ENCODE data around the gene STK26. TPM values are rescaled to one million over a fixed set of nuclear protein-coding genes. Genes with fewer than 3 reads are reported as not detected.
A peak's percentile ranks its signal among the peaks of the same experiment; 100 is the strongest.
"Not testable (repeated sequence)": the region's sequence is repeated elsewhere in the genome, so short reads cannot be mapped to it uniquely, and the experiment has no call there.

The STK26 gene
- total RNA-seq, 1 donor from 2014 or later = 10.6 TPM

GRCh38 chrX:132088864-132089263 is 65.8 kb downstream of the STK26 start:
- no peak overlapping the region for H3K27ac ChIP-seq

GRCh38 chrX:132090403-132091159 is 67.5 kb downstream of the STK26 start:
- intact Hi-C loops (cut with DNase I) = no loop called here
- DNase-seq (no peak), ATAC-seq (no peak)
- no peaks in the 10 kb centered on the region for H3K27me3 ChIP-seq (ENCODE audit: low read depth)
- no peak overlapping the region for H3K4me3 ChIP-seq
- H3K36me3 ChIP-seq = no peaks in the 10 kb centered on the region
- no peaks in the 10 kb centered on the region for H3K9me3 ChIP-seq
- no peaks in the 10 kb centered on the region for H3K4me1 ChIP-seq
- H3K27ac ChIP-seq = no peak overlapping the region
- no peak for TF ChIP-seq CTCF (IDR thresholded peaks at IDR 0.05)

More at GRCh38 chrX:132088864-132089263, 65.8 kb downstream of the STK26 start:
- H3K4me3 ChIP-seq = no peak overlapping the region
- DNase-seq (no peak), ATAC-seq (no peak)
- no peak for TF ChIP-seq CTCF (IDR thresholded peaks at IDR 0.05)
- intact Hi-C loops (cut with DNase I) = no loop called here
- no peaks in the 10 kb centered on the region for H3K9me3 ChIP-seq
- H3K4me1 ChIP-seq = no peaks in the 10 kb centered on the region
- H3K36me3 ChIP-seq = no peaks in the 10 kb centered on the region
- no peaks in the 10 kb centered on the region for H3K27me3 ChIP-seq (ENCODE audit: low read depth)

- Histone ChIP-seq H3K4me1 (no peaks in the 10 kb centered on the region), H3K36me3 (no peaks in the 10 kb centered on the region), H3K9me3 (no peaks in the 10 kb centered on the region), H3K4me3 (no peak overlapping the region), H3K27me3 (ENCODE audit: low read depth) (no peaks in the 10 kb centered on the region), H3K27ac (no peak overlapping the region)
- ATAC-seq (peak; percentile 72 to 77), DNase-seq (peak; percentile 41)
- intact Hi-C loops (cut with DNase I) = no loop called here
- TF ChIP-seq CTCF (IDR thresholded peaks at IDR 0.05) = peak; percentile 74
Measured at GRCh38 chrX:132092439-132093065, 69.5 kb downstream of the STK26 start.

GRCh38 chrX:132093239-132093860 is 70.2 kb downstream of the STK26 start:
- ATAC-seq = no peak

GRCh38 chrX:132094164-132094563 is 71.1 kb downstream of the STK26 start:
- H3K27me3 ChIP-seq (ENCODE audit: low read depth) = no peaks in the 10 kb centered on the region
- intact Hi-C loops (cut with DNase I) = no loop called here
- ATAC-seq = no peak

More at GRCh38 chrX:132093239-132093860, 70.2 kb downstream of the STK26 start:
- no peak for DNase-seq
- no peak for TF ChIP-seq CTCF (IDR thresholded peaks at IDR 0.05)
- Histone ChIP-seq H3K4me3 (no peak overlapping the region), H3K4me1 (no peaks in the 10 kb centered on the region), H3K9me3 (no peaks in the 10 kb centered on the region), H3K27me3 (ENCODE audit: low read depth) (no peaks in the 10 kb centered on the region), H3K36me3 (no peaks in the 10 kb centered on the region), H3K27ac (no peak overlapping the region)
- intact Hi-C loops (cut with DNase I) = no loop called here

GRCh38 chrX:132098704-132099103 is 75.6 kb downstream of the STK26 start:
- intact Hi-C loops (cut with DNase I); ATAC-seq; H3K27ac ChIP-seq; H3K27me3 ChIP-seq (ENCODE audit: low read depth); DNase-seq; H3K4me1 ChIP-seq; H3K9me3 ChIP-seq; H3K4me3 ChIP-seq; H3K36me3 ChIP-seq: not testable (repeated sequence)

More at GRCh38 chrX:132094164-132094563, 71.1 kb downstream of the STK26 start:
- H3K4me3 ChIP-seq = no peak overlapping the region
- H3K9me3 ChIP-seq = no peaks in the 10 kb centered on the region
- no peaks in the 10 kb centered on the region for H3K4me1 ChIP-seq
- H3K36me3 ChIP-seq = no peaks in the 10 kb centered on the region
- DNase-seq = no peak
- no peak overlapping the region for H3K27ac ChIP-seq
- TF ChIP-seq CTCF (IDR thresholded peaks at IDR 0.05) = no peak
